ENCODE data around the gene APEH. TPM values are rescaled to one million over a fixed set of nuclear protein-coding genes. Genes with fewer than 3 reads are reported as not detected.

Gene APEH
- total RNA-seq, 1 donor from 2014 or later: 88.5 TPM

GRCh38 chr3:49707113-49707480 lies 32.9 kb downstream of the APEH start:
- H3K4me1 ChIP-seq: no peaks in the 10 kb centered on the region
- no peaks in the 10 kb centered on the region for H3K27me3 ChIP-seq
- DNase-seq (no peak), ATAC-seq (no peak)
- no peak overlapping the region for H3K27ac ChIP-seq
- no peak overlapping the region for H3K4me3 ChIP-seq
- H3K9me3 ChIP-seq: no peaks in the 10 kb centered on the region
- TF ChIP-seq CTCF (IDR thresholded peaks at IDR 0.05): no peak
- H3K36me3 ChIP-seq: peaks cover 31% of the 10 kb centered on the region
- intact Hi-C loops (cut with DNase I): no loop called here

- TF ChIP-seq CTCF (IDR thresholded peaks at IDR 0.05): no peak
- H3K4me3 ChIP-seq: no peak overlapping the region
- no peak for DNase-seq
- intact Hi-C loops (cut with DNase I): no loop called here
- no peak for ATAC-seq
- H3K27me3 ChIP-seq: no peaks in the 10 kb centered on the region
- H3K36me3 ChIP-seq: peaks cover 28% of the 10 kb centered on the region
- H3K27ac ChIP-seq: no peak overlapping the region
- H3K4me1 ChIP-seq: no peaks in the 10 kb centered on the region
- H3K9me3 ChIP-seq: no peaks in the 10 kb centered on the region
These were observed 35.7 kb downstream of the APEH start for GRCh38 chr3:49709852-49710251.

- Histone ChIP-seq H3K4me3 (no peak overlapping the region), H3K36me3 (peaks cover 21% of the 10 kb centered on the region), H3K4me1 (no peaks in the 10 kb centered on the region), H3K27me3 (no peaks in the 10 kb centered on the region), H3K9me3 (no peaks in the 10 kb centered on the region), H3K27ac (no peak overlapping the region)
- no peak for ATAC-seq
- DNase-seq: no peak
- intact Hi-C loops (cut with DNase I): no loop called here
- TF ChIP-seq CTCF (IDR thresholded peaks at IDR 0.05): no peak
These were observed 37.3 kb downstream of the APEH start for GRCh38 chr3:49711489-49711888.

- Histone ChIP-seq H3K9me3 (no peaks in the 10 kb centered on the region), H3K27me3 (no peaks in the 10 kb centered on the region), H3K4me1 (no peaks in the 10 kb centered on the region), H3K27ac (no peak overlapping the region), H3K36me3 (peaks cover 21% of the 10 kb centered on the region), H3K4me3 (no peak overlapping the region)
- DNase-seq: no peak
- ATAC-seq: no peak
- intact Hi-C loops (cut with DNase I): no loop called here
- TF ChIP-seq CTCF (IDR thresholded peaks at IDR 0.05): no peak
These were observed 38.0 kb downstream of the APEH start for GRCh38 chr3:49712166-49712565.

- DNase-seq (no peak), ATAC-seq (no peak)
- TF ChIP-seq CTCF (IDR thresholded peaks at IDR 0.05): no peak
- Histone ChIP-seq H3K27ac (no peak overlapping the region), H3K9me3 (no peaks in the 10 kb centered on the region), H3K4me3 (no peak overlapping the region), H3K4me1 (no peaks in the 10 kb centered on the region), H3K36me3 (peaks cover 21% of the 10 kb centered on the region), H3K27me3 (no peaks in the 10 kb centered on the region)
- intact Hi-C loops (cut with DNase I): no loop called here
These were observed 38.6 kb downstream of the APEH start for GRCh38 chr3:49712631-49713317.

Data from upper lobe of right lung (tissue), 1 donor.